H9 (cell line): ENCODE results near the gene SAMMSON. TPM values are rescaled to one million over a fixed set of nuclear protein-coding genes. Genes with fewer than 3 reads are reported as not detected.

Experiments used
- DNase-seq: peaks from one replicate; pipeline ENCODE4 v3.0.0-alpha.2; 2017
- H2AFZ ChIP-seq: one replicate; pipeline ENCODE4 v1.6.1; 2013; ENCODE audit warnings: mild to moderate bottlenecking, low read length, control low read depth, moderate library complexity
- H2AK5ac ChIP-seq: 2 replicates; pipeline ENCODE4 v1.6.1; 2013; ENCODE audit warnings: low read length, control low read depth, mixed read lengths; ENCODE audit not compliant: insufficient read length
- H2BK120ac ChIP-seq: one replicate; pipeline ENCODE4 v1.6.1; 2013; ENCODE audit warnings: low read depth, mild to moderate bottlenecking, low read length, control low read depth, inconsistent platforms; ENCODE audit not compliant: poor library complexity, severe bottlenecking
- H2BK12ac ChIP-seq: 2 replicates; pipeline ENCODE4 v1.6.1; 2013; ENCODE audit warnings: low read length, control low read depth, mixed read lengths, low read depth; ENCODE audit not compliant: insufficient read length
- H2BK15ac ChIP-seq: 2 replicates; pipeline ENCODE4 v1.6.1; 2013; ENCODE audit warnings: low read depth, low read length, control low read depth
- H2BK20ac ChIP-seq: one replicate; pipeline ENCODE4 v1.6.1; 2013; ENCODE audit warnings: low read depth, mild to moderate bottlenecking, low read length, control low read depth, inconsistent platforms; ENCODE audit not compliant: poor library complexity, severe bottlenecking
- H2BK5ac ChIP-seq: 2 replicates; pipeline ENCODE4 v1.6.1; 2013; ENCODE audit warnings: low read length, control low read depth, mixed read lengths; ENCODE audit not compliant: insufficient read length
- H3K14ac ChIP-seq: 2 replicates; pipeline ENCODE4 v1.6.1; 2013; ENCODE audit warnings: low read length, control low read depth; ENCODE audit not compliant: insufficient read depth
- H3K18ac ChIP-seq: 2 replicates; pipeline ENCODE4 v1.6.1; 2013; ENCODE audit warnings: low read depth, mild to moderate bottlenecking, mixed read lengths, low read length, control low read depth; ENCODE audit not compliant: insufficient read length
- H3K23ac ChIP-seq: 2 replicates; pipeline ENCODE4 v1.6.1; 2013; ENCODE audit warnings: low read length, control low read depth, mixed read lengths, low read depth; ENCODE audit not compliant: insufficient read length
- H3K23me2 ChIP-seq: 2 replicates; pipeline ENCODE4 v1.6.1; 2013; ENCODE audit warnings: low read depth, mild to moderate bottlenecking, mixed read lengths, low read length, control low read depth; ENCODE audit not compliant: insufficient read length, poor library complexity, severe bottlenecking
- H3K27ac ChIP-seq: 2 replicates; pipeline ENCODE4 v1.5.1; 2013; ENCODE audit warnings: low read length, control low read depth, mixed read lengths, low read depth; ENCODE audit not compliant: insufficient read length
- H3K27me3 ChIP-seq: 2 replicates; pipeline ENCODE4 v1.6.1; 2013; ENCODE audit warnings: low read length, control low read depth, inconsistent platforms; ENCODE audit not compliant: insufficient read depth
- H3K4ac ChIP-seq: 2 replicates; pipeline ENCODE4 v1.6.1; 2013; ENCODE audit warnings: low read depth, mild to moderate bottlenecking, control low read depth, inconsistent platforms, low read length, moderate library complexity
- H3K4me1 ChIP-seq: 2 replicates; pipeline ENCODE4 v1.6.1; 2013; ENCODE audit warnings: low read length, control low read depth, inconsistent platforms; ENCODE audit not compliant: insufficient read depth
- H3K4me2 ChIP-seq: 2 replicates; pipeline ENCODE4 v1.6.1; 2013; ENCODE audit warnings: low read length, control low read depth, mixed read lengths; ENCODE audit not compliant: insufficient read length, insufficient read depth
- H3K56ac ChIP-seq: 2 replicates; pipeline ENCODE4 v1.6.1; 2013; ENCODE audit warnings: low read depth, mild to moderate bottlenecking, mixed read lengths, low read length, control low read depth; ENCODE audit not compliant: insufficient read length
- H3K79me1 ChIP-seq: 2 replicates; pipeline ENCODE4 v1.6.1; 2013; ENCODE audit warnings: low read depth, mild to moderate bottlenecking, moderate library complexity, low read length, control low read depth, inconsistent platforms; ENCODE audit not compliant: insufficient read depth, poor library complexity, severe bottlenecking
- H3K79me2 ChIP-seq: 2 replicates; pipeline ENCODE4 v1.6.1; 2013; ENCODE audit warnings: low read length, control low read depth, inconsistent platforms; ENCODE audit not compliant: insufficient read depth
- H3K9ac ChIP-seq: 2 replicates; pipeline ENCODE4 v1.6.1; 2013; ENCODE audit warnings: low read length, control low read depth, mixed read lengths; ENCODE audit not compliant: insufficient read length; ENCODE audit errors: extremely low read depth
- H3K9me3 ChIP-seq: one replicate; pipeline ENCODE4 v1.6.1; 2013; ENCODE audit warnings: low read depth, low read length, inconsistent platforms; ENCODE audit not compliant: control insufficient read depth
- H3T11ph ChIP-seq: one replicate; pipeline ENCODE4 v1.6.1; 2013; ENCODE audit warnings: mild to moderate bottlenecking, low read length, control low read depth, inconsistent platforms
- H4K20me1 ChIP-seq: one replicate; pipeline ENCODE4 v1.6.1; 2013; ENCODE audit not compliant: control insufficient read depth, insufficient read length, insufficient read depth
- H4K5ac ChIP-seq: 2 replicates; pipeline ENCODE4 v1.6.1; 2013; ENCODE audit warnings: low read depth, mild to moderate bottlenecking, mixed read lengths, low read length, control low read depth; ENCODE audit not compliant: insufficient read length
- H4K8ac ChIP-seq: replicated peaks from 2 replicates; pipeline ENCODE4 v1.6.1; 2013; ENCODE audit warnings: low read length, control low read depth, mixed read lengths, low read depth; ENCODE audit not compliant: insufficient read length
- H4K91ac ChIP-seq: 2 replicates; pipeline ENCODE4 v1.6.1; 2013; ENCODE audit warnings: low read depth, mild to moderate bottlenecking, moderate library complexity, mixed read lengths, low read length, control low read depth; ENCODE audit not compliant: insufficient read length
- H3K27ac Mint-ChIP-seq, 3 experiments: 2 replicates in 2 of 3; 3 replicates in 1 of 3; pipeline ENCODE4 v1.8.0; 2020 to 2021; ENCODE audit warnings: mixed read lengths in 3 of 3, mild to moderate bottlenecking in 1 of 3, moderate library complexity in 1 of 3
- H3K27me3 Mint-ChIP-seq: 2 replicates; pipeline ENCODE4 v1.8.0; 2021; ENCODE audit warnings: low read depth, mild to moderate bottlenecking, moderate library complexity, mixed read lengths
- H3K36me3 Mint-ChIP-seq, 3 experiments: 2 replicates in 2 of 3; 3 replicates in 1 of 3; pipeline ENCODE4 v1.8.0; 2020 to 2021; ENCODE audit warnings: low read depth in 3 of 3, mixed read lengths in 3 of 3; ENCODE audit not compliant: insufficient read depth in 1 of 3
- H3K4me1 Mint-ChIP-seq, 2 experiments: 2 replicates each; pipeline ENCODE4 v1.8.0; 2020; ENCODE audit warnings: mixed read lengths in 2 of 2
- H3K4me3 Mint-ChIP-seq, 2 experiments: 2 replicates in 1 of 2; 3 replicates in 1 of 2; pipeline ENCODE4 v1.8.0; 2020 to 2021; ENCODE audit warnings: mild to moderate bottlenecking in 2 of 2, mixed read lengths in 2 of 2, moderate library complexity in 1 of 2
- H3K9me3 Mint-ChIP-seq, 2 experiments: 2 replicates in 1 of 2; 3 replicates in 1 of 2; pipeline ENCODE4 v1.8.0; 2020; ENCODE audit warnings: mild to moderate bottlenecking in 2 of 2, mixed read lengths in 2 of 2, moderate library complexity in 1 of 2
- CTCF ChIP-seq: fragments of 200-600 bp; sonication (generic); conservative IDR thresholded peaks from 3 replicates; pipeline ENCODE4 v1.8.0; 2021; ENCODE audit warnings: antibody characterized with exemption, mild to moderate bottlenecking
- WGBS: extraction: QIAGEN DNeasy Blood & Tissue Kit; methylation state at CpG from one replicate; pipeline ENCODE4 v1.1.7; 2013; ENCODE audit warnings: missing lambda C conversion rate, low lambda C conversion rate, mixed read lengths; ENCODE audit not compliant: insufficient read length; ENCODE audit errors: extremely low coverage; 5-methylcytosine and 5-hydroxymethylcytosine counted together
- total RNA-seq: library from RNA; stranded (reverse); gene quantifications from 2 replicates; pipeline ENCODE4 v1.2.1, GENCODE V29; 2021

The SAMMSON gene
- total RNA-seq, 1 experiment from 2014 or later: not detected

- Histone ChIP-seq H3K27me3 (no peaks in the 10 kb centered on the region), H2BK120ac (no peak overlapping the region), H2BK15ac (no peak overlapping the region), H3K18ac (no peak overlapping the region), H4K5ac (no peak overlapping the region), H3T11ph (no peak overlapping the region), H3K14ac (no peak overlapping the region), H3K9me3 (no peaks in the 10 kb centered on the region), H2AK5ac (no peak overlapping the region), H3K23me2 (no peaks in the 10 kb centered on the region), H3K79me2 (no peaks in the 10 kb centered on the region), H3K56ac (no peak overlapping the region), H3K4me1 (peaks cover 2% of the 10 kb centered on the region; the same call in 1 of the 2 replicates), H3K79me1 (no peaks in the 10 kb centered on the region), H3K23ac (no peak overlapping the region), H2BK20ac (no peak overlapping the region), H3K4me2 (no peak overlapping the region), H3K27ac (no peak overlapping the region), H2AFZ (no peak overlapping the region), H4K8ac (no peak overlapping the region), H4K20me1 (no peaks in the 10 kb centered on the region), H4K91ac (no peak overlapping the region), H2BK5ac (no peak overlapping the region), H2BK12ac (no peak overlapping the region), H3K9ac (no peak overlapping the region), H3K4ac (no peak overlapping the region)
- no peak for DNase-seq
- no peaks in the 10 kb centered on the region for H3K9me3 Mint-ChIP-seq
- H3K27me3 Mint-ChIP-seq: no peaks in the 10 kb centered on the region
- peaks cover 0 to 2% (median 0%) of the 10 kb centered on the region in 3 experiments; a peak in 1 of 7 replicates for H3K36me3 Mint-ChIP-seq
- H3K4me3 Mint-ChIP-seq: no peak overlapping the region
- TF ChIP-seq CTCF: no peak
- H3K4me1 Mint-ChIP-seq: peaks cover 32 to 36% of the 10 kb centered on the region in 2 experiments
- H3K27ac Mint-ChIP-seq: peak overlapping the region in 2 of 3 experiments; percentile 30 to 63; a peak in 3 of 7 replicates
- WGBS: no CpG with 5 or more reads among the region's 3 CpGs
Observed at GRCh38 chr3:70056081-70056480, 56.5 kb downstream of the SAMMSON start.
